ENCODE measurements around the gene POU4F1. TPM values are rescaled to one million over a fixed set of nuclear protein-coding genes. Genes with fewer than 3 reads are reported as not detected.

The POU4F1 gene
- total and polyA plus RNA-seq, 2 of the 13 experiments (the other 11 are each of a cell fraction or from before 2014, with no cell fraction given) = 1.0 to 1.1 TPM

DNA sequence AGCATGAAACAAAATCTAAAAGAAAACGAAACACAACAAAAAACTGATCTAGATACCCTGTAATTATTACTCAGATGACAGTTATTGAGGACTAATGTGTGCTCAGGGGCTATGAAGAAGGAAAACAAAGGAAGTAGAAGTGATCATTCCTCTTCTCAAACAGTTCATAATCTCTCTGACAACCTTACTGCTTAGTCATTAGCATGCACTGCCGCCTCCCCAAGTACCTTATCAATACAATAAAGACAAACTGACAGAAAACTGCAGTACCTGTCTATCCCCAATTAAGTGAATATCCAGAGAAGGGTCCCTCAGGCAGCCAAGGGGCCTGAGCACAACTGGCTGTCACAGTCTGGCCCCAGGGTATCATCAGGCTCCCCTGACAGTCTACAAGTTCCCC, 22.0 kb upstream of the POU4F1 start:
- DNase-seq (ENCODE audit: low spot score) (no peak), ATAC-seq (no peak), FAIRE-seq (no peak)
- in situ Hi-C loops (cut with HindIII; ENCODE audit: extremely low pct_ligation_motif_present, low pct_unique_long_range_greater_than_20kb) = no loop called here
- Histone ChIP-seq H3K36me3 (replicated peaks in 1 of 2; ENCODE audit: control insufficient read depth in 1 of 2, insufficient read depth in 2 of 2, low read length in 2 of 2) (peaks cover 3 to 36% of the 10 kb centered on the region in 2 experiments), H3K4me2 (ENCODE audit: low read depth, low read length) (no peak overlapping the region), H3K79me2 (ENCODE audit: insufficient read depth, low read length) (no peaks in the 10 kb centered on the region), H4K20me1 (ENCODE audit: insufficient read depth, low read length) (no peaks in the 10 kb centered on the region), H3K4me1 (ENCODE audit: insufficient read depth, low read length) (no peaks in the 10 kb centered on the region; the same call in 1 of the 2 replicates), H3K9ac (ENCODE audit: insufficient read depth, low read depth, low read length) (no peak overlapping the region), H3K4me3 (replicated peaks in 1 of 3; ENCODE audit: insufficient read depth in 1 of 3, low read depth in 2 of 3, low read length in 3 of 3) (no peak overlapping the region), H3K27ac (ENCODE audit: extremely low read length, insufficient read depth, low read length) (no peak overlapping the region), H2AFZ (ENCODE audit: low read length) (no peak overlapping the region), H3K9me3 (ENCODE audit: low read length) (no peaks in the 10 kb centered on the region), H3K27me3 (ENCODE audit: control insufficient read depth in 1 of 2, insufficient read depth in 2 of 2, low read length in 2 of 2) (no peaks in the 10 kb centered on the region)
- WGBS (ENCODE audit: low lambda C conversion rate) = 100% methylated on average over 2 of the region's 2 CpGs
- BruUV-seq (replicated peaks) = no TSS peak
- intact Hi-C loops (cut with micrococcal nuclease; ENCODE audit: unreplicated experiment) = no loop called here
- CTCF ChIA-PET (ENCODE audit: low intra/inter-chr PET ratio, low total read pairs) = no interaction called here
- POLR2A ChIA-PET = no interaction called here
- TF ChIP-seq ZNF468 (CRISPR knock-in tag; IDR thresholded peaks at IDR 0.05) (no peak), NR2F6 (IDR thresholded peaks at IDR 0.05) (no peak), NR2F6 (CRISPR knock-in tag; IDR thresholded peaks at IDR 0.05) (no peak), ZNF329 (CRISPR knock-in tag; IDR thresholded peaks at IDR 0.05; ENCODE audit: low read depth) (no peak), IKZF4 (CRISPR knock-in tag; IDR thresholded peaks at IDR 0.05; ENCODE audit: borderline replicate concordance, low read depth, not compliant biosample characterization) (no peak), ARNTL (CRISPR knock-in tag; IDR thresholded peaks at IDR 0.05) (no peak), MTA3 (CRISPR knock-in tag; IDR thresholded peaks at IDR 0.05) (no peak), MAF1 (CRISPR knock-in tag; IDR thresholded peaks at IDR 0.05; ENCODE audit: borderline replicate concordance) (no peak), DNMT1 (CRISPR knock-in tag; IDR thresholded peaks at IDR 0.05) (no peak), ZNF775 (CRISPR knock-in tag; IDR thresholded peaks at IDR 0.05; ENCODE audit: borderline replicate concordance) (no peak), BRCA1 (CRISPR knock-in tag; IDR thresholded peaks at IDR 0.05) (no peak), ZNF616 (CRISPR knock-in tag; IDR thresholded peaks at IDR 0.05; ENCODE audit: low read depth) (no peak), ZNF143 (CRISPR knock-in tag; IDR thresholded peaks at IDR 0.05) (no peak), ZEB1 (IDR thresholded peaks at IDR 0.05; ENCODE audit: insufficient replicate concordance, low read depth) (no peak), HCFC1 (IDR thresholded peaks at IDR 0.05; ENCODE audit: low read depth, low read length) (no peak), ZMYM4 (CRISPR knock-in tag; IDR thresholded peaks at IDR 0.05) (no peak), EP300 (IDR thresholded peaks at IDR 0.05; ENCODE audit: low read depth in 2 of 2, low read length in 2 of 2) (no peak), EP300 (CRISPR knock-in tag; IDR thresholded peaks at IDR 0.05; ENCODE audit: borderline replicate concordance) (no peak)
- TF ChIP-seq, protein P1, sequence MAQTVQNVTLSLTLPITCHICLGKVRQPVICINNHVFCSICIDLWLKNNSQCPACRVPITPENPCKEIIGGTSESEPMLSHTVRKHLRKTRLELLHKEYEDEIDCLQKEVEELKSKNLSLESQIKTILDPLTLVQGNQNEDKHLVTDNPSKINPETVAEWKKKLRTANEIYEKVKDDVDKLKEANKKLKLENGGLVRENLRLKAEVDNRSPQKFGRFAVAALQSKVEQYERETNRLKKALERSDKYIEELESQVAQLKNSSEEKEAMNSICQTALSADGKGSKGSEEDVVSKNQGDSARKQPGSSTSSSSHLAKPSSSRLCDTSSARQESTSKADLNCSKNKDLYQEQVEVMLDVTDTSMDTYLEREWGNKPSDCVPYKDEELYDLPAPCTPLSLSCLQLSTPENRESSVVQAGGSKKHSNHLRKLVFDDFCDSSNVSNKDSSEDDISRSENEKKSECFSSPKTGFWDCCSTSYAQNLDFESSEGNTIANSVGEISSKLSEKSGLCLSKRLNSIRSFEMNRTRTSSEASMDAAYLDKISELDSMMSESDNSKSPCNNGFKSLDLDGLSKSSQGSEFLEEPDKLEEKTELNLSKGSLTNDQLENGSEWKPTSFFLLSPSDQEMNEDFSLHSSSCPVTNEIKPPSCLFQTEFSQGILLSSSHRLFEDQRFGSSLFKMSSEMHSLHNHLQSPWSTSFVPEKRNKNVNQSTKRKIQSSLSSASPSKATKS (CRISPR knock-in tag; IDR thresholded peaks at IDR 0.05) = no peak
- TF ChIP-seq, protein P2, sequence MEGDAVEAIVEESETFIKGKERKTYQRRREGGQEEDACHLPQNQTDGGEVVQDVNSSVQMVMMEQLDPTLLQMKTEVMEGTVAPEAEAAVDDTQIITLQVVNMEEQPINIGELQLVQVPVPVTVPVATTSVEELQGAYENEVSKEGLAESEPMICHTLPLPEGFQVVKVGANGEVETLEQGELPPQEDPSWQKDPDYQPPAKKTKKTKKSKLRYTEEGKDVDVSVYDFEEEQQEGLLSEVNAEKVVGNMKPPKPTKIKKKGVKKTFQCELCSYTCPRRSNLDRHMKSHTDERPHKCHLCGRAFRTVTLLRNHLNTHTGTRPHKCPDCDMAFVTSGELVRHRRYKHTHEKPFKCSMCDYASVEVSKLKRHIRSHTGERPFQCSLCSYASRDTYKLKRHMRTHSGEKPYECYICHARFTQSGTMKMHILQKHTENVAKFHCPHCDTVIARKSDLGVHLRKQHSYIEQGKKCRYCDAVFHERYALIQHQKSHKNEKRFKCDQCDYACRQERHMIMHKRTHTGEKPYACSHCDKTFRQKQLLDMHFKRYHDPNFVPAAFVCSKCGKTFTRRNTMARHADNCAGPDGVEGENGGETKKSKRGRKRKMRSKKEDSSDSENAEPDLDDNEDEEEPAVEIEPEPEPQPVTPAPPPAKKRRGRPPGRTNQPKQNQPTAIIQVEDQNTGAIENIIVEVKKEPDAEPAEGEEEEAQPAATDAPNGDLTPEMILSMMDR (CRISPR knock-in tag; IDR thresholded peaks at IDR 0.05) = no peak
- TF ChIP-seq, protein P3, sequence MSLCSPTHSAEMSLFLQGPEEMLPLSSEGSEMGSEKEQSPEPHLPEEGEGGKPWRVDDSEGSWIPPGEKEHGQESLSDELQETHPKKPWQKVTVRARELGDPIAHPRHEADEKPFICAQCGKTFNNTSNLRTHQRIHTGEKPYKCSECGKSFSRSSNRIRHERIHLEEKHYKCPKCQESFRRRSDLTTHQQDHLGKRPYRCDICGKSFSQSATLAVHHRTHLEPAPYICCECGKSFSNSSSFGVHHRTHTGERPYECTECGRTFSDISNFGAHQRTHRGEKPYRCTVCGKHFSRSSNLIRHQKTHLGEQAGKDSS (CRISPR knock-in tag; IDR thresholded peaks at IDR 0.05; ENCODE audit: borderline replicate concordance, low read depth) = no peak
